K562 (cell line): ENCODE results near the gene TMEM247. TPM values are rescaled to one million over a fixed set of nuclear protein-coding genes. Genes with fewer than 3 reads are reported as not detected.
"Not testable (repeated sequence)": the region's sequence is repeated elsewhere in the genome, so short reads cannot be mapped to it uniquely, and the experiment has no call there.

Source experiments
- ATAC-seq: fragments of 200-7000 bp; cut with Tn5 transposase; 3 replicates; pipeline ENCODE4 v1.9.1; 2020; ENCODE audit warnings: moderate library complexity
- BruUV-seq: library from RNA; stranded (reverse); fragments of 400-500 nt; replicated peaks from 2 replicates; lab custom pipeline; 2021; lab: Mats Ljungman, UMichigan
- CTCF ChIA-PET: fragments of 300-600 bp; formaldehyde crosslinking; extraction: SDS; loops from one replicate; lab custom pipeline; 2021; ENCODE audit warnings: low intra/inter-chr PET ratio; lab: Yijun Ruan, JAX
- POLR2A ChIA-PET: fragments of 300-600, 350-650 bp; sonication (Branson Sonifier 250); formaldehyde crosslinking; extraction: SDS; loops from one replicate; lab custom pipeline; 2021; ENCODE audit warnings: antibody characterized with exemption, inconsistent platforms; lab: Yijun Ruan, JAX
- DNase-seq, 4 experiments: peaks; one replicate each; pipeline versions ENCODE4 v3.0.0 to v3.0.0-alpha.2; 2011 to 2018; ENCODE audit warnings: low spot score in 3 of 4, mixed read lengths in 3 of 4; ENCODE audit errors: extremely low read depth in 1 of 4
- FAIRE-seq: peaks from 2 replicates; lab custom pipeline; 2011; peaks lifted over from hg19 to GRCh38; lab: Jason Lieb, UNC
- H2AFZ ChIP-seq: 2 replicates; pipeline ENCODE4 v1.6.0; 2011; ENCODE audit warnings: low read depth, low read length, control low read depth, inconsistent platforms
- H3K27ac ChIP-seq: fragments of 200-600 bp; 3 replicates; pipeline ENCODE4 v1.8.0; 2011; ENCODE audit warnings: low read depth, mild to moderate bottlenecking, control low read depth, inconsistent platforms, low read length, moderate library complexity, mixed read lengths; ENCODE audit errors: extremely low read depth
- H3K27me3 ChIP-seq, 2 experiments: fragments of 300-600 bp in 1 of 2; 2 replicates in 1 of 2; 3 replicates in 1 of 2; pipeline versions ENCODE4 v1.6.0 to v1.8.0; 2011; ENCODE audit warnings: inconsistent platforms in 2 of 2, low read length in 2 of 2, mild to moderate bottlenecking in 1 of 2, mixed read lengths in 1 of 2, moderate library complexity in 1 of 2; ENCODE audit not compliant: control insufficient read depth in 2 of 2, insufficient read depth in 2 of 2
- H3K36me3 ChIP-seq: fragments of 300-600 bp; 3 replicates; pipeline ENCODE4 v1.8.0; 2011; ENCODE audit warnings: mild to moderate bottlenecking, low read length, inconsistent platforms; ENCODE audit not compliant: control insufficient read depth, insufficient read depth
- H3K4me1 ChIP-seq, 2 experiments: fragments of 200-600 bp in 1 of 2; replicated peaks in 1 of 2; 2 replicates in 1 of 2; 3 replicates in 1 of 2; pipeline versions ENCODE4 v1.5.1 to v1.8.0; 2011; ENCODE audit warnings: inconsistent platforms in 2 of 2, low read length in 2 of 2, mild to moderate bottlenecking in 1 of 2, mixed read lengths in 1 of 2, moderate library complexity in 1 of 2; ENCODE audit not compliant: control insufficient read depth in 2 of 2, insufficient read depth in 2 of 2
- H3K4me2 ChIP-seq: 2 replicates; pipeline ENCODE4 v1.6.1; 2011; ENCODE audit warnings: low read length, control low read depth, inconsistent platforms, mixed read lengths; ENCODE audit not compliant: insufficient read depth
- H3K4me3 ChIP-seq: fragments of 200-600 bp; sonication (generic), shearing (Covaris generic); 2 replicates; pipeline ENCODE4 v1.5.1; 2016; ENCODE audit warnings: control low read depth, inconsistent platforms
- H3K79me2 ChIP-seq: fragments of 200-600 bp; 3 replicates; pipeline ENCODE4 v1.8.0; 2011; ENCODE audit warnings: low read length, inconsistent platforms; ENCODE audit not compliant: control insufficient read depth, insufficient read depth
- H3K9ac ChIP-seq, 2 experiments: 2 replicates each; pipeline versions ENCODE4 v1.6.0 to v1.6.1; 2011; ENCODE audit warnings: low read depth in 2 of 2, low read length in 2 of 2, control low read depth in 1 of 2, inconsistent platforms in 1 of 2, mild to moderate bottlenecking in 1 of 2, mixed read lengths in 1 of 2; ENCODE audit not compliant: insufficient read depth in 1 of 2
- H3K9me1 ChIP-seq: one replicate; pipeline ENCODE4 v1.6.0; 2011; ENCODE audit warnings: inconsistent platforms, mild to moderate bottlenecking, low read length, moderate library complexity; ENCODE audit not compliant: control insufficient read depth, insufficient read depth
- H3K9me3 ChIP-seq: replicated peaks from 2 replicates; pipeline ENCODE4 v1.5.1; 2011; ENCODE audit warnings: low read depth, low read length, inconsistent platforms; ENCODE audit not compliant: control insufficient read depth, insufficient read depth
- H4K20me1 ChIP-seq: replicated peaks from 2 replicates; pipeline ENCODE4 v1.6.1; 2011; ENCODE audit warnings: low read length, inconsistent platforms, mixed read lengths; ENCODE audit not compliant: control insufficient read depth, insufficient read depth
- ARID1B ChIP-seq: fragments of 450-650 bp; IDR thresholded peaks from 2 replicates; pipeline ENCODE4 v1.6.1; 2016; ENCODE audit warnings: antibody characterized with exemption, mild to moderate bottlenecking, inconsistent platforms
- FOXJ2 ChIP-seq: fragments of 200-800 bp; sonication (Bioruptor generic); IDR thresholded peaks from 2 replicates; pipeline ENCODE4 v1.6.1; 2016; ENCODE audit warnings: missing genetic modification characterization, missing compliant biosample characterization
- FOXK2 ChIP-seq, 2 experiments: fragments of 450-650 bp; IDR thresholded peaks in 1 of 2; conservative IDR thresholded peaks in 1 of 2; 2 replicates each; pipeline ENCODE4 v1.6.1; 2016; ENCODE audit warnings: low read depth in 2 of 2, mild to moderate bottlenecking in 1 of 2
- MEIS2 ChIP-seq: fragments of 450-650 bp; IDR thresholded peaks from 2 replicates; pipeline ENCODE4 v1.6.1; 2014; ENCODE audit warnings: mild to moderate bottlenecking; ENCODE audit not compliant: partially characterized antibody
- NRF1 ChIP-seq, 2 experiments: fragments of 450-650 bp; IDR thresholded peaks in 1 of 2; conservative IDR thresholded peaks in 1 of 2; 2 replicates each; pipeline ENCODE4 v1.6.1; 2014; ENCODE audit warnings: mild to moderate bottlenecking in 2 of 2
- PKNOX1 ChIP-seq: fragments of 450-650 bp; IDR thresholded peaks from 2 replicates; pipeline ENCODE4 v1.6.1; 2016
- RAD21 ChIP-seq, 2 experiments: fragments of 250-450 bp in 1 of 2; fragments of 450-650 bp in 1 of 2; sonication (Bioruptor Pico) in 1 of 2; formaldehyde crosslinking in 1 of 2; IDR thresholded peaks in 1 of 2; conservative IDR thresholded peaks in 1 of 2; 2 replicates each; pipeline versions ENCODE4 v1.4.0 to v1.8.0; 2020 to 2022; ENCODE audit warnings: mild to moderate bottlenecking in 2 of 2, moderate library complexity in 1 of 2
- RBFOX2 ChIP-seq: fragments of 200-400 bp; formaldehyde crosslinking; IDR thresholded peaks from 2 replicates; pipeline ENCODE4 v1.6.1; 2017; ENCODE audit warnings: low read depth, mild to moderate bottlenecking, low read length, moderate library complexity
- TEAD4 ChIP-seq, 2 experiments: sonication (generic) in 1 of 2; formaldehyde crosslinking in 1 of 2; IDR thresholded peaks; 2 replicates each; pipeline versions ENCODE4 v1.6.1 to v1.8.0; 2012 to 2022; ENCODE audit warnings: borderline replicate concordance in 1 of 2, inconsistent platforms in 1 of 2, low read length in 1 of 2, mild to moderate bottlenecking in 1 of 2, missing genetic modification reagents in 1 of 2
- TRIM24 ChIP-seq, 2 experiments: fragments of 450-650 bp; IDR thresholded peaks; 2 replicates each; pipeline ENCODE4 v1.6.1; 2016
- ZNF146 ChIP-seq: IDR thresholded peaks from one replicate; pipeline ENCODE4 v1.6.1; 2018; ENCODE audit warnings: missing compliant biosample characterization; ENCODE audit not compliant: unreplicated experiment
- WGBS: fragments of 100-300 bp; shearing (Covaris generic); methylation state at CpG from one replicate; pipeline ENCODE4 v1.1.6; 2016; ENCODE audit warnings: low coverage, mixed read lengths; ENCODE audit not compliant: insufficient coverage; ENCODE audit errors: missing lambda C conversion rate; 5-methylcytosine and 5-hydroxymethylcytosine counted together
- in situ Hi-C: fragments of 300-500 bp; cut with MboI; formaldehyde crosslinking; loops from 4 replicates; pipeline ENCODE4 v1.15.0; 2018; ENCODE audit warnings: inconsistent platforms, mixed read lengths
- intact Hi-C: fragments of 100-400 bp; cut with micrococcal nuclease; formaldehyde crosslinking; loops from 2 replicates; pipeline ENCODE4 v1.14.2; 2022
- polyA plus RNA-seq, 8 experiments: library from polyadenylated mRNA; depleted of rRNA in 4 of 8; stranded (reverse) in 5 of 8; unstranded in 3 of 8; fragments of >200 nt; fragmentation: Nextera tagmentation in 2 of 8; fragmentation: Illumina TruSeq in 1 of 8; extraction: Ambion mirVana in 2 of 8; extraction: Trizol in 1 of 8; gene quantifications; 2 replicates each; pipeline versions ENCODE4 v1.2.1 to v1.2.3, GENCODE V29; 2011 to 2014; ENCODE audit warnings: inconsistent platforms in 1 of 8, missing spikeins in 1 of 8
- total RNA-seq, 7 experiments: library from RNA; depleted of rRNA in 6 of 7; stranded (reverse); fragments of >200 nt in 6 of 7; fragmentation: Illumina TruSeq in 2 of 7; extraction: Trizol in 2 of 7; gene quantifications; 2 replicates each; pipeline versions ENCODE4 v1.2.1 to v1.2.3, GENCODE V29; 2011 to 2021; ENCODE audit warnings: low replicate concordance in 1 of 7
- TF ChIP-seq, protein P1 (sequence below): sonication (generic); formaldehyde crosslinking; IDR thresholded peaks from 2 replicates; pipeline ENCODE4 v1.9.0; 2022; ENCODE audit warnings: mild to moderate bottlenecking, missing genetic modification reagents

TMEM247 gene
- total and polyA plus RNA-seq, 9 of the 15 experiments (the other 6 are each of a cell fraction or from before 2014, with no cell fraction given): 0.24 to 4.7 (median 3.1) TPM

GRCh38 chr2:46472165-46472564 is 7.2 kb upstream of the TMEM247 start:
- in situ Hi-C loops, CTCF ChIA-PET: not testable (repeated sequence)

GRCh38 chr2:46477462-46477861 is 1.9 kb upstream of the TMEM247 start:
- CTCF ChIA-PET; TF ChIP-seq TEAD4 (IDR thresholded peaks at IDR 0.05; ENCODE audit: low read length): not testable (repeated sequence)
- TF ChIP-seq MEIS2 (peak; percentile 59), TRIM24 (IDR thresholded peaks at IDR 0.05) (peak in 1 of 2 experiments; percentile 34; a peak in 1 of 4 replicates), NRF1 (conservative IDR thresholded peaks at IDR 0.05 in 1 of 2, IDR thresholded peaks at IDR 0.05 in 1 of 2) (0 out of 4 replicates have a peak, but pooled peaks of 1 of the 2 experiments have one; percentile 17), PKNOX1 (peak; percentile 81), RBFOX2 (peak; percentile 48; the same call in 1 of the 2 replicates), FOXK2 (conservative IDR thresholded peaks at IDR 0.05 in 1 of 2, IDR thresholded peaks at IDR 0.05 in 1 of 2; ENCODE audit: low read depth in 2 of 2) (peak; percentile 88 to 92), TEAD4 (CRISPR knock-in tag; IDR thresholded peaks at IDR 0.05; ENCODE audit: borderline replicate concordance) (0 out of 2 replicates have a peak, but pooled peaks have one; percentile 35), RAD21 (CRISPR knock-in tag; conservative IDR thresholded peaks at IDR 0.05 in 1 of 2, IDR thresholded peaks at IDR 0.05 in 1 of 2) (peak in 1 of 2 experiments; percentile 12; a peak in 1 of 4 replicates), FOXJ2 (tag) (0 out of 2 replicates have a peak, but pooled peaks have one; percentile 64), ARID1B (0 out of 2 replicates have a peak, but pooled peaks have one; percentile 21)
- TF ChIP-seq, protein P1, sequence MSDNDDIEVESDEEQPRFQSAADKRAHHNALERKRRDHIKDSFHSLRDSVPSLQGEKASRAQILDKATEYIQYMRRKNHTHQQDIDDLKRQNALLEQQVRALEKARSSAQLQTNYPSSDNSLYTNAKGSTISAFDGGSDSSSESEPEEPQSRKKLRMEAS (CRISPR knock-in tag): 0 out of 2 replicates have a peak, but pooled peaks have one; percentile 41

More at GRCh38 chr2:46472165-46472564, 7.2 kb upstream of the TMEM247 start:
- H3K4me1 ChIP-seq, DNase-seq, H3K27me3 ChIP-seq, H3K27ac ChIP-seq, H3K4me3 ChIP-seq, H3K9ac ChIP-seq, POLR2A ChIA-PET, intact Hi-C loops, BruUV-seq, FAIRE-seq, H3K36me3 ChIP-seq, H3K4me2 ChIP-seq, H3K9me1 ChIP-seq, H3K9me3 ChIP-seq, H4K20me1 ChIP-seq, H3K79me2 ChIP-seq, H2AFZ ChIP-seq, ATAC-seq: not testable (repeated sequence)
- TF ChIP-seq ZNF146 (CRISPR knock-in tag): peak; percentile 53
- 53% methylated on average over 3 of the region's 5 CpGs for WGBS

More at GRCh38 chr2:46477462-46477861, 1.9 kb upstream of the TMEM247 start:
- H3K9me3 ChIP-seq, H3K27me3 ChIP-seq, intact Hi-C loops, H3K79me2 ChIP-seq, FAIRE-seq, ATAC-seq, BruUV-seq, H4K20me1 ChIP-seq, in situ Hi-C loops, H3K9me1 ChIP-seq, H3K36me3 ChIP-seq, H3K4me3 ChIP-seq, H3K9ac ChIP-seq: not testable (repeated sequence)
- POLR2A ChIA-PET: interaction anchor here (0.6 to 1.2 kb wide), 6 partner anchors 10 to 138 kb away, joined by 3 to 5 read pairs (median 4); no protein-coding TSS in a partner anchor
- peak in 1 of 4 experiments; percentile 60 for DNase-seq
- Histone ChIP-seq H3K4me1 (peaks cover 7 to 11% of the 10 kb centered on the region in 2 experiments; a peak in 4 of 5 replicates), H3K27ac (peak overlapping the region; percentile 6; the same call in 1 of the 3 replicates), H2AFZ (peak overlapping the region; percentile 75), H3K4me2 (peak overlapping the region; percentile 69)
- 0% methylated on average over 6 of the region's 8 CpGs for WGBS
